CD14-positive monocyte (primary cell): ENCODE measurements around the gene PAGE2. TPM values are rescaled to one million over a fixed set of nuclear protein-coding genes. Genes with fewer than 3 reads are reported as not detected.
A peak's percentile ranks its signal among the peaks of the same experiment; 100 is the strongest.
"Not testable (repeated sequence)": the region's sequence is repeated elsewhere in the genome, so short reads cannot be mapped to it uniquely, and the experiment has no call there.

Experiments
- DNase-seq, 3 donors: peaks; one replicate each; pipeline ENCODE4 v3.0.0-alpha.2; 2011 to 2022
- H2AFZ ChIP-seq: 2 replicates; pipeline ENCODE4 v1.6.0; 2012; ENCODE audit warnings: mild to moderate bottlenecking, low read depth, low read length, inconsistent platforms; ENCODE audit not compliant: insufficient read depth, poor library complexity, severe bottlenecking
- H3K27ac ChIP-seq, 2 donors: 1 replicate in 1 of 2; 2 replicates in 1 of 2; pipeline ENCODE4 v1.5.1; 2012 to 2013; ENCODE audit warnings: low read length in 2 of 2, control low read depth in 1 of 2, inconsistent platforms in 1 of 2, low read depth in 1 of 2, mild to moderate bottlenecking in 1 of 2
- H3K27me3 ChIP-seq, 2 donors: one replicate each; pipeline versions ENCODE4 v1.6.0 to v1.6.1; 2011 to 2013; ENCODE audit warnings: low read length in 2 of 2; ENCODE audit not compliant: control insufficient read depth in 2 of 2, insufficient read depth in 2 of 2
- H3K36me3 ChIP-seq, 2 donors: replicated peaks in 1 of 2; 1 replicate in 1 of 2; 2 replicates in 1 of 2; pipeline versions ENCODE4 v1.5.1 to v1.6.1; 2012 to 2013; ENCODE audit warnings: low read length in 2 of 2, control low read depth in 1 of 2, inconsistent platforms in 1 of 2, mild to moderate bottlenecking in 1 of 2; ENCODE audit not compliant: insufficient read depth in 2 of 2, control insufficient read depth in 1 of 2
- H3K4me1 ChIP-seq, 2 donors: 1 replicate in 1 of 2; 2 replicates in 1 of 2; pipeline versions ENCODE4 v1.5.1 to v1.6.1; 2012 to 2013; ENCODE audit warnings: low read length in 2 of 2, control low read depth in 1 of 2, inconsistent platforms in 1 of 2, mild to moderate bottlenecking in 1 of 2, moderate library complexity in 1 of 2; ENCODE audit not compliant: insufficient read depth in 2 of 2, control insufficient read depth in 1 of 2
- H3K4me2 ChIP-seq: replicated peaks from 2 replicates; pipeline ENCODE3; 2012; ENCODE audit warnings: low read length, moderate library complexity, mild to moderate bottlenecking; ENCODE audit not compliant: poor library complexity, severe bottlenecking; ENCODE audit errors: extremely low read depth
- H3K4me3 ChIP-seq, 3 experiments: fragments of 200-600 bp in 1 of 3; sonication (generic) in 1 of 3; replicated peaks in 1 of 3; 1 replicate in 2 of 3; 2 replicates in 1 of 3; pipeline ENCODE4 v1.5.1; 2011 to 2013; ENCODE audit warnings: low read length in 3 of 3, mild to moderate bottlenecking in 3 of 3, control low read depth in 2 of 3, low read depth in 2 of 3, inconsistent platforms in 1 of 3, moderate library complexity in 1 of 3
- H3K79me2 ChIP-seq: 2 replicates; pipeline ENCODE4 v1.6.0; 2012; ENCODE audit warnings: mild to moderate bottlenecking, control low read depth, inconsistent platforms, low read length, moderate library complexity; ENCODE audit not compliant: insufficient read depth
- H3K9ac ChIP-seq: 2 replicates; pipeline ENCODE4 v1.6.0; 2017; ENCODE audit warnings: low read length, mild to moderate bottlenecking; ENCODE audit not compliant: insufficient read depth, poor library complexity, severe bottlenecking
- H3K9me3 ChIP-seq, 2 donors: replicated peaks in 1 of 2; 1 replicate in 1 of 2; 2 replicates in 1 of 2; pipeline versions ENCODE4 v1.5.1 to v1.6.1; 2012 to 2013; ENCODE audit warnings: low read length in 2 of 2, control low read depth in 1 of 2; ENCODE audit not compliant: control insufficient read depth in 1 of 2, insufficient read depth in 1 of 2
- H4K20me1 ChIP-seq: 2 replicates; pipeline ENCODE4 v1.6.0; 2012; ENCODE audit warnings: mild to moderate bottlenecking, low read length, control low read depth, moderate library complexity; ENCODE audit not compliant: insufficient read depth
- H3K27ac Mint-ChIP-seq, 7 donors: one replicate each; pipeline ENCODE4 v1.8.0; 2020; ENCODE audit warnings: mild to moderate bottlenecking in 7 of 7, mixed read lengths in 7 of 7, moderate library complexity in 6 of 7, inconsistent platforms in 2 of 7
- H3K27me3 Mint-ChIP-seq, 3 donors: one replicate each; pipeline ENCODE4 v1.8.0; 2021 to 2022; ENCODE audit warnings: low read depth in 3 of 3, mild to moderate bottlenecking in 3 of 3, mixed read lengths in 3 of 3, moderate library complexity in 3 of 3, inconsistent platforms in 1 of 3
- H3K36me3 Mint-ChIP-seq, 2 donors: one replicate each; pipeline ENCODE4 v1.8.0; 2020; ENCODE audit warnings: mixed read lengths in 2 of 2, inconsistent platforms in 1 of 2, mild to moderate bottlenecking in 1 of 2
- H3K4me1 Mint-ChIP-seq: one replicate; pipeline ENCODE4 v1.8.0; 2020; ENCODE audit warnings: mild to moderate bottlenecking, mixed read lengths
- H3K4me3 Mint-ChIP-seq, 2 donors: one replicate each; pipeline ENCODE4 v1.8.0; 2020; ENCODE audit warnings: mild to moderate bottlenecking in 2 of 2, mixed read lengths in 2 of 2, moderate library complexity in 1 of 2
- H3K9me3 Mint-ChIP-seq, 7 donors: one replicate each; pipeline ENCODE4 v1.8.0; 2020 to 2022; ENCODE audit warnings: mixed read lengths in 7 of 7, mild to moderate bottlenecking in 6 of 7, moderate library complexity in 6 of 7, inconsistent platforms in 2 of 7
- WGBS: methylation state at CpG from one replicate; pipeline ENCODE4 v1.1.5; 2013; ENCODE audit warnings: missing lambda C conversion rate; ENCODE audit not compliant: insufficient coverage; 5-methylcytosine and 5-hydroxymethylcytosine counted together
- intact Hi-C, 2 donors: fragments of 100-400 bp; cut with micrococcal nuclease; formaldehyde crosslinking; loops; one replicate each; pipeline versions ENCODE4 v1.15.0 to v1.15.1; 2023
- polyA plus RNA-seq, 3 donors: library from polyadenylated mRNA; depleted of rRNA in 1 of 3; unstranded in 2 of 3; stranded (reverse) in 1 of 3; fragments of 300-500 nt in 2 of 3; fragments of >200 nt in 1 of 3; fragmentation: Illumina TruSeq in 2 of 3; gene quantifications; 1 replicate in 2 of 3; 2 replicates in 1 of 3; pipeline ENCODE4 v1.2.3, GENCODE V29; 2012 to 2021
- TF ChIP-seq, protein P1 (sequence below): fragments of 200-600 bp; IDR thresholded peaks from one replicate; pipeline ENCODE4 v1.8.0; 2022; ENCODE audit warnings: antibody characterized with exemption, mild to moderate bottlenecking

The PAGE2 gene
- polyA plus RNA-seq, 3 donors: not detected

DNA sequence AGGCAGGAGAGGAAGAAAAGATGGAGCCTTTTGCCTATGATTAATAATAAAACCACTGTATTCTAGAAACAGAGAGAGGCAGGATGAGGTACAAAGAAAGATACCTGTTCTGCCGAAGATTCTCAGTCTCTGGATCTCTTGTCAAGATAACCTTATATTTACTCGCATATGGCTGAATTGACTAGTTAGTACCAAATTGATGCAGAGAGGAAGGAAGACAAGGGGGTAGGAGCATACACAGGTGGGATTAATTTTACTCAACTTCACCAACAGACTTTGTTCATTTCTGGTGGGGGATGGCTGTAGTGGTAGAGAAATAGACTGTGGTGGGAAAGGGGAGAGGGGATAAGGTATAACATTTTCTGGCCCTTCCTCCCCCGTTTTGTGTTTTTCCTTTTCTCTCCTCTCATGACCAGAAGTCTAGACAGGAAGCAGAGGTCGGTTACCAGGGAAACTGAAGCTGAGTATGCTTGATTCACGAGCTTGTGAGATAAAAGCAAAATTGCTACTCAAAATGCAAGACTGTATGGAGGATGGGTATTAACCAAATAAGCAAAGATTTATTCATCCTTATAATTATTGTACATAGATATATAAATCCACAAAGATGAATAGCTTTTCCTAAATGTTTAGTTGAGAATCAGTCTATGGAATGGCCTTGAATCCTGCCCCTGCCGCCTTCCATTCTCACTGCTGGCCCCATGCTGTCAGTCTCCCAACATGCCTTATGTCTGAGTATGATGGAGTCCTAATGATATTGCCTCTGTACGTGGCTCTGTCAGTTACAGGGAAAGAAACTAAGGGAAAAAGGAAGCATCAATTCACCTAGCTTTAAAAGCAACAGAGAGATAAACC lies 31.8 kb upstream of the PAGE2 start:
- Histone ChIP-seq H3K9me3 (peaks cover 0 to 4% of the 10 kb centered on the region in 2 donors), H3K27ac (no peak overlapping the region), H3K79me2 (no peaks in the 10 kb centered on the region), H3K4me1 (no peaks in the 10 kb centered on the region), H2AFZ (no peak overlapping the region), H3K36me3 (no peaks in the 10 kb centered on the region), H3K4me3 (no peak overlapping the region), H4K20me1 (no peaks in the 10 kb centered on the region), H3K4me2 (no peak overlapping the region), H3K9ac (no peak overlapping the region), H3K27me3 (no peaks in the 10 kb centered on the region)
- peak in 1 of 3 donors; percentile 0 for DNase-seq
- intact Hi-C loops: loop anchor here in 1 of 2 donors (5.0 kb wide), 1 partner anchor 165 kb away; no protein-coding TSS in a partner anchor
- no peak overlapping the region for H3K27ac Mint-ChIP-seq
- H3K4me1 Mint-ChIP-seq: peaks cover 6% of the 10 kb centered on the region
- TF ChIP-seq, protein P1, sequence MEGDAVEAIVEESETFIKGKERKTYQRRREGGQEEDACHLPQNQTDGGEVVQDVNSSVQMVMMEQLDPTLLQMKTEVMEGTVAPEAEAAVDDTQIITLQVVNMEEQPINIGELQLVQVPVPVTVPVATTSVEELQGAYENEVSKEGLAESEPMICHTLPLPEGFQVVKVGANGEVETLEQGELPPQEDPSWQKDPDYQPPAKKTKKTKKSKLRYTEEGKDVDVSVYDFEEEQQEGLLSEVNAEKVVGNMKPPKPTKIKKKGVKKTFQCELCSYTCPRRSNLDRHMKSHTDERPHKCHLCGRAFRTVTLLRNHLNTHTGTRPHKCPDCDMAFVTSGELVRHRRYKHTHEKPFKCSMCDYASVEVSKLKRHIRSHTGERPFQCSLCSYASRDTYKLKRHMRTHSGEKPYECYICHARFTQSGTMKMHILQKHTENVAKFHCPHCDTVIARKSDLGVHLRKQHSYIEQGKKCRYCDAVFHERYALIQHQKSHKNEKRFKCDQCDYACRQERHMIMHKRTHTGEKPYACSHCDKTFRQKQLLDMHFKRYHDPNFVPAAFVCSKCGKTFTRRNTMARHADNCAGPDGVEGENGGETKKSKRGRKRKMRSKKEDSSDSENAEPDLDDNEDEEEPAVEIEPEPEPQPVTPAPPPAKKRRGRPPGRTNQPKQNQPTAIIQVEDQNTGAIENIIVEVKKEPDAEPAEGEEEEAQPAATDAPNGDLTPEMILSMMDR: no peak
- H3K4me3 Mint-ChIP-seq: no peak overlapping the region
- peaks cover 4 to 11% (median 7%) of the 10 kb centered on the region in 3 donors for H3K27me3 Mint-ChIP-seq
- peaks cover 0 to 8% (median 6%) of the 10 kb centered on the region in 7 donors for H3K9me3 Mint-ChIP-seq
- no CpG with 5 or more reads among the region's 7 CpGs for WGBS
- H3K36me3 Mint-ChIP-seq: no peaks in the 10 kb centered on the region

DNA sequence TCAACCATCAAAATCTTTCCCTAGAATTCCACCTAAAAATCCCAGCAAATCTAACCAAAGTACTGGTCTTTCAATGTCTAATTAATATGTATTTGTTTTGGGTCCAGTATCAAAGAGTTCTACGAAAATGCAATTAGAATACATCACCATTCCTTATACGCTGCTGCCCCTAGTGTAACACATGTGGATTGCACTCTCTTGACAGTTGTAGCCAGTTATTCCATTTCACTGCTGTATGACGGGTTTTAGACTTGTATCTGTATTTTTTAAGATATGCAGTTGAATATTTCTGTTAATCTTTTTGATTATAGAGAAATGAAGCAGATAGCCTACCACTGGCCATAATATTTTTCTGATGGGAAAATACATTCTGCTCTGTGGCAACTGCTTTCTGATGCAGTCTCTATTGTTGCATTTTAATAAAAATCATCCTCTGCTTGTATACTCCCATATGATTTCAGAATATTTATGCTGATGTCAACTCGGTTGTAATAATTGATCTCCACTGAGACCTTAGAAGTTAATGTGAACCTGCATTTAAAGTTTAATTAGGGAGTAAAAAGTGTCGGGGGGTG lies 31.1 kb upstream of the PAGE2 start:
- no peak overlapping the region for H3K4me3 ChIP-seq
- H4K20me1 ChIP-seq: no peaks in the 10 kb centered on the region
- H3K36me3 ChIP-seq: no peaks in the 10 kb centered on the region
- WGBS: no CpG with 5 or more reads among the region's 5 CpGs
- Mint-ChIP-seq H3K27me3 (peaks cover 4 to 9% (median 6%) of the 10 kb centered on the region in 3 donors), H3K27ac (no peak overlapping the region), H3K36me3 (no peaks in the 10 kb centered on the region), H3K4me3 (no peak overlapping the region), H3K9me3 (peaks cover 0 to 3% (median 0%) of the 10 kb centered on the region in 7 donors), H3K4me1 (peaks cover 6% of the 10 kb centered on the region)
- no peak overlapping the region for H3K27ac ChIP-seq
- H3K9me3 ChIP-seq: no peaks in the 10 kb centered on the region
- no peaks in the 10 kb centered on the region for H3K27me3 ChIP-seq
- no peaks in the 10 kb centered on the region for H3K79me2 ChIP-seq
- TF ChIP-seq, protein P1: peak; percentile 74
- DNase-seq: peak; percentile 9 to 34 (median 21)
- intact Hi-C loops: loop anchor here in 1 of 2 donors (5.0 kb wide), 1 partner anchor 165 kb away; no protein-coding TSS in a partner anchor
- H3K4me1 ChIP-seq: no peaks in the 10 kb centered on the region
- H3K4me2 ChIP-seq: no peak overlapping the region
- no peak overlapping the region for H2AFZ ChIP-seq
- no peak overlapping the region for H3K9ac ChIP-seq

DNA sequence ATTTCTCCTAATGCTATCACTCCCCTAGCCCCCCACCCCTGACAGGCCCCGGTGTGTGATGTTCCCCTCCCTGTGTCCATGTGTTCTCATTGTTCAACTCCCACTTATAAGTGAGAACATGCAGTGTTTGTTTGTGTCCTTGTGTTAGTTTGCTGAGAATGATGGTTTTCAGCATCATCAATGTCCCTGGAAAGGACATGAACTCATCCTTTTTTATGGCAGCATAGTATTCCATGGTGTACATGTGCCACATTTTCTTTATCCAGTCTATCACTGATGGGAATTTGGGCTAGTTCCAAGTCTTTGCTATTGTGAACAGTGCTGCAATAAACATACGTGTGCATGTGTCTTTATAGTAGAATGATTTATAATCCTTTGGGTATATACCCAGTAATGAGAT lies 21.6 kb upstream of the PAGE2 start:
- H3K4me1 Mint-ChIP-seq, H3K9ac ChIP-seq, H2AFZ ChIP-seq, H3K36me3 ChIP-seq, intact Hi-C loops, H4K20me1 ChIP-seq, H3K27ac ChIP-seq, H3K4me3 Mint-ChIP-seq, H3K27ac Mint-ChIP-seq, DNase-seq, H3K79me2 ChIP-seq, H3K4me3 ChIP-seq, H3K27me3 Mint-ChIP-seq, H3K27me3 ChIP-seq, H3K9me3 ChIP-seq, H3K36me3 Mint-ChIP-seq, H3K4me1 ChIP-seq, H3K4me2 ChIP-seq: not testable (repeated sequence)
- peaks cover 0 to 10% (median 7%) of the 10 kb centered on the region in 7 donors for H3K9me3 Mint-ChIP-seq
- no CpG with 5 or more reads among the region's 2 CpGs for WGBS
